OCI-M1 (cell line): Measurements from ENCODE around the gene TUBGCP6.
"Not testable (repeated sequence)": the region's sequence is repeated elsewhere in the genome, so short reads cannot be mapped to it uniquely, and the experiment has no call there.

Experiments used
- DNase-seq: peaks from one replicate; lab custom pipeline; 2025; lab: John Stamatoyannopoulos, UW

Gene TUBGCP6

DNA sequence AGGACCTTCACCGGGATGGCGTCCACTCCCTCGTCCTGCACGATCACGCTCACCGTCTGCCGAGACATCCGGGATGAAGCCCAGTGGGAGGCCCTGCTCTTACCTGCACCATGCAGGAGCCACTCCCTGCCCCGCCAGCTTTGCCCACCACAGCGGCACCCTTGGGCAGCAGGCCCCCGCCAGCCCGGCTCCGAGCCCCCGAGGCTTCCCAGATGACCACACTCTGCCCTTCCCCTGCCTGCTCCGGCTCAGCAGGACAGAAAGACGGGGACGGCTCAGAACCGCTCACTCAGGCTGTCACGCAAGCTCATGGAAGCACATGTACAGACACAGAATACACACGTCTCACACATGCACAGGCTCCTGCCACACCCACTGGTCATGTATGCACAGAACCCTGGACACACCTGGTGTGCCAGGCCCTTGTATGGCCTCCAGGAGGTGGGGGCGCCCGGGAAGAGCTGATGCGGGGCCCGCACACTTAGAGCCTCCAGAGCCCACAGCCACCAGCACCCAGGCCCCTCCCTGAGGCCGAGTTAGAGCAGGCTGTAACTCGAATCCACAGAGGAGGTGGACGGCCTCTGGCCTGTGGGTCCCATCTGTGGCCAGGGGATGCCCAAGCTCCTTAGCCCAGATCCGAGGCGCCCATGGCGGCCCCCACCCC, 34.3 kb upstream of the TUBGCP6 start:
- no peak for DNase-seq

GRCh38 chr22:50278461-50278860, 33.6 kb upstream of the TUBGCP6 start:
- no peak for DNase-seq

GRCh38 chr22:50277761-50278160, 32.9 kb upstream of the TUBGCP6 start:
- no peak for DNase-seq

DNA sequence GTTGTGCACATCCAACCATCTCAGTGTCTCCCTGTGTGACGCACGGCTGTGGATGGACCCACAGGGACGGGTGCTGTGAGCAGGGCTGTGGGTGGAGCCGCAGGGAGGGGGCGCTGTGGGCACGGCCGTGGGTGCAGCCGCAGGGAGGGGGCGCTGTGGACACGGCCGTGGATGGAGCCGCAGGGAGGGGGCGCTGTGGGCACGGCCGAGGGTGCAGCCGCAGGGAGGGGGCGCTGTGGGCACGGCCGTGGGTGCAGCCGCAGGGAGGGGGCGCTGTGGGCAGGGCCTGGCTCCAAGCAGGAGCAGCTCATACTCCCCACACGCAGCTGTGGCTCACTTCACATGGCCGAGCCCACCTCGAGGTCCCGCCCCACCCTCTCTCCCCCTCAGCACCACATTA, 31.3 kb upstream of the TUBGCP6 start:
- DNase-seq, result peak; percentile 3

DNA sequence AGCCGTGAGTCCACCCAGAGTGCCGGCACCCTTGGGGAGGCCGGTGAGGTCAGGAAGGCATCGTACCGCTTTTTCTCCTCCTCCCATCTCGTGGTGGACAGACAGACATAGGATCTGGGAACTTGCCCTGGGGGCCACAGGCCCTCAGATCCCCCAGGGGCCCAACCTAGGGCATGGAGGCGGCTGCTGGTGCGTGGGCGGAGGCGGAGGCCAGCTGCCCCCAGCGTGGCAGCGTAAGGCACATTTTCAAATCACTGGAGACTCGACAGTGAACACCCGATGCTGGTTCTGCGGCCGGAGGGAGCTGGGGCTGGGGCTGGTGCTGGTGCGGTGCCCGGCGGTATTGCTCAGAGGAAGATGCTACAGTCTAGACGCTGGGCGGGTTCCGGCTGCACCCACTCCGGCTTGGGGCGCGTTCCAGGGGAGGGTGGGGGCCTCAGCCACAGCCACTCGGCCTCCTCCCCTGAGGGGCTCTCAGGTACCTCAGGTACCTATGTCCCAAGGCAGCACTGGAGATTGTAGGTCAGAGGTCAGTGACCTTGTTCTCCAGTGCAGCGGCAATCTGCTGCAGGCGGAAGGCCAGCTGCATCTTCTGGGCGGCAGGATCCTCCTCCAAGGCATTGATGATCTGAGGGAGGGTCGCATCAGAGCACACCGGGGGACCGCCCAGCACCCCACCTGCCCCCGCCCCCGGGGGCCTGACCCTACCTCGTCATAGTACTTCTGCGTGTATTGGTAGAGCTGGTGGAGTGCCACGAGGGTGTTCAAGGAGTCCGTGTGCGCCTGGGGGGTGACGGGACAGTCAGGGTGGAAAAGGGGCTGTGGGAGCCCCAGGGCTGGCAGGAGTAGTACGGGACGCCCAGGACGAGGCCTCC, 30.6 kb upstream of the TUBGCP6 start:
- no peak for DNase-seq

- DNase-seq, result no peak
Measured at GRCh38 chr22:50274771-50275170, 29.9 kb upstream of the TUBGCP6 start.

GRCh38 chr22:50274311-50274710, 29.5 kb upstream of the TUBGCP6 start:
- peak; percentile 64 for DNase-seq

DNA sequence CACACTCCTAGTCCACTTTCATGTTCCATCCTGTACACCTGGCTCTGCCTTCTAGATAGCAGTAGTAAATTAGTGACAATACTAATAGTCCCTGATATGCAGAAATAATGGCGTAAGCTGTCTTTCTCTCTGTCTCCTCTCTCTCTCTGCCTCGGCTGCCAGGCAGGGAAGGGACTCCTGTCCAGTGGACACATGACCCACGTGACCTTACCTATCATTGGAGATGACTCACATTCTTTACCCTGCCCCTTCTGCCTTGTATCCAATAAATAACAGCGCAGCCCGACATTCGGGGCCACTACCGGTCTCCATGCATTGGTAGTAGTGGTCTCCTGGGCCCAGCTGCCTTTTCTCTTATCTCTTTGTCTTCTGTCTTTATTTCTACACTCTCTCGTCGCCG, 29.0 kb upstream of the TUBGCP6 start:
- DNase-seq, result not testable (repeated sequence)

DNA sequence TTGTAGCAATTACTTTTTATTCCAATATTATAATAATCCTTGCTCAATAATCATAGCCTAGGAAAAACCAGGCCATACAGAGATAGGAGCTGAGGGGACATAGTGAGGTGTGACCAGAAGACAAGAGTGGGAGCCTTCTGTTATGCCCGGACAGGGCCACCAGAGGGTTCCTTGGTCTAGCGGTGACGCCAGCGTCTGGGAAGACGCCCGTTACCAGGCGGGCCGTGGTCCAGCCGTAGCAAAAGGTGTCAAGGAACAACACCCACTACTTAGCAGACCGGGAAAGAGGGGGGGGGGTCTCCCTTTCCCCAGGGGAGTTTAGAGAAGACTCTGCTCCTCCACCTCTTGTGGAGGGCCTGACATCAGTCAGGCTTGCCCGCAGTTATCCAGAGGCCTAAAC, 28.5 kb upstream of the TUBGCP6 start:
- peak; percentile 39 for DNase-seq

GRCh38 chr22:50272044-50272802, 27.4 kb upstream of the TUBGCP6 start:
- DNase-seq, result no peak

DNA sequence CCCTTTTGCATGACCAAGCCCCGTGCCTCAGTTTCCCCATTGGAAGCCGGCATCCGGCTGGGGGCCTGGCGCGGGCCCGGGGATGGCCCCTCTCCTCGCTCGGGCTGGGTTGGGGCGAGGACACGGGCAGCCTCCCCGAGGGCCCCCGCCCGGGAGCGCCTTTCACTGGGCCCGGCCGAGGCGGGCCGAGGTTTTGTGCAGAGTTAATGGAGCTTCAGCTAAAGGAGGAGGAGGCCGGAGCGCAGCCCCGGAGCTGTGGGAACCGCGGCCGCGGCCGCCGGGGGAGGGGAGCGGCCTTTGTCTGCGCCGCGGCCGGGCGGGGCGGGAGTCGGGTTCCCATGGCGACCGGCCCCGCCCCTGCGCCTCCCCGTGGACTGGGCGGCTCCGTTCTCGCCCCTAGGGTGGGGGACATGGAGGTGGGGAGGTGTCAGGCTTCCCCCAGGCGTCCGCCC, 26.7 kb upstream of the TUBGCP6 start:
- peak; percentile 82 for DNase-seq

GRCh38 chr22:50270666-50271394, 26.0 kb upstream of the TUBGCP6 start:
- DNase-seq, result peak; percentile 75

DNA sequence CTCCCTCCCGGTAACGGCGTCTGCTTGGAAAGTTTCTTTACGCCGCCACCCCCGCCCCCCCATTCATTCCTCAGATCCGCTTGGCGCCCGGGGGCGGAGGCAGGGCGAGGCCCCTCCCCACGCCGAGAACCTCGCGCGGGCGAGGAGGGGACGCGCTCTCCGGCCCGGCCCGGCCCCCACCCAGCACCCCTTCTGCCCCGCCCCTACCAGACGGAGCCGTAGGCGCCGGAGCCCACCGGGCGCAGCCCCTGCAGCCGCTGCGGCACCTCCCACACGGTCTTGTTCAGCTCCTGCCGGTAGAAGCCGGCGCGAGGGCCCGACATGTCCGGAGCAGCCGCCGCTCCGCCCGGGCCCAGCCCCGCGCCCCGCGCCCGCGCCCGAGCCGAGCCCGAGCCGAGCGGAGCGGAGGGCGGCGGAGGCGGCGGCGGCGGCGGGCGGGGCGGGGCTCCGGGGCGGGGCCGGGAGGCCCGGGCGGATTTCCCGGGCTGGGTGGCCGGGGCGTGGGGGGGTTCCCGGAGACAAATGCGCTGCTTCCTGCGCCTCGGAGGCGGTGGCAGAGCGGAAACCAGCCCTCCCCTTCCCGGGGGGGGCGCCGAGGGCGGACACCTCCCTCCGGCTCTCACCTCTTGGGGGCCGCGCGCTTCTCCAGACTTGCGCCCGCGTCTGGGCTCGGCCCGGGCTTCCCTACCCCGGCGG, 25.3 kb upstream of the TUBGCP6 start, which contains the start of gene MAPK11:
Gene MAPK11, minus strand, starts transcription at position 411 of the 696 bp plus-strand sequence. Its CDS starts 88 bp downstream, at position 323.
- DNase-seq, result peak; percentile 37

DNA sequence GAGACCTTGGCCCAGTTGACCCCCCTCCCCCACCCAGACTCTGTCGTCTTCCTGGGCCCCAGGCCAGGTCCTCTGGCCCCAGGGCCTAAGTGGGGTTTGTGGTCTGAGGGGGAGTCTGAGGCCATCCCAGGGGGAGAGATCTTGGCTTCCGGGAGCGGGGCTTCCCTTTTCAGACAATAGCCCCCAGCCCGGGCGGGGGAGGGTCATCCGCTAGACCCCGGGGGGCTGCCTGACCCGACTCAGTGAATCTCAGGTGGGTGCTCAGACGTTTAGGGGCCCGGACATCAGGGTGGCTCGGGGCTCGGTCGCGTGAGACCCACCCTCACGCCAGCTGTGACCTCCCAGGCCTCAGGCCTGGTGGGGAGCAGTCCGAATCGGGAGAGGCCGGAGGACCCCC, 24.7 kb upstream of the TUBGCP6 start:
- peak; percentile 54 for DNase-seq

- no peak for DNase-seq
Measured at GRCh38 chr22:50268655-50269113, 23.9 kb upstream of the TUBGCP6 start.

GRCh38 chr22:50267591-50268390, 23.0 kb upstream of the TUBGCP6 start:
- DNase-seq, result no peak

GRCh38 chr22:50266994-50267393, 22.2 kb upstream of the TUBGCP6 start:
- no peak for DNase-seq

- no peak for DNase-seq
Measured at GRCh38 chr22:50264946-50265669, 20.3 kb upstream of the TUBGCP6 start.

DNA sequence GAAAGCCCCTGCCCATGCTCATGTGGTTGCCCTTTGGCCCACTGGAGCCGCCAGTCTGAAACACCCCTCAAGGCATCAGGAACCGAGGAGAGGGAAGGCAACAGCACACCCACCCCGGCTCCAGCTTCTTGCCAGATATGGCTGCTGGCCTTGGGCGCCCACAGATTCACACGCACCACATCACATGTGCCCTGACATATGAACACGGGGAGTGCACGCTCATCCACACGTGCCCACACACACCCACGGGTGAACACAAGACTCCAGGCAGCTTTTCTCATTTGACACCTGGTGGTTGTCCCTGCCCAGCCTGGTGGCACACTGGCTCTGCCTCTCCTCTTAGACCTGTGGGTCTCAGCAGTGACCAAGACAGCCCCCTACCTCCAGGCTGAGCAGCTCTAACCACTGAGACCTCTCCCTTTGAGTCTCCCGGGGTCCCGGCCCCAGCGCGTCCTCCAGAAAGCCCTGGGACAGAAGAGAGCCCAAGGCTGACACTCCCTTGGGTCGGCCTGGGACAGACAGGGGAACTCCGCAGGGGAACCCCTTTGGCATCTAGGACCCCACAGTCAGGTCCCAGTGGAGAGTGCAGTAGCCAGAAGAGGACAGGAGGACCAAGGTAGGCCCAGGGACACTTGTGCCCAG, 19.4 kb upstream of the TUBGCP6 start:
- DNase-seq, result no peak
